Esophagus (tissue), 2 donors: ENCODE data around the gene NOP14. TPM values are rescaled to one million over a fixed set of nuclear protein-coding genes. Genes with fewer than 3 reads are reported as not detected.
"Not testable (repeated sequence)": the region's sequence is repeated elsewhere in the genome, so short reads cannot be mapped to it uniquely, and the experiment has no call there.

ENCODE experiments used
- H3K27ac ChIP-seq, 2 donors: one replicate each; pipeline ENCODE4 v1.5.1; 2013; ENCODE audit warnings: low read depth in 2 of 2, mild to moderate bottlenecking in 2 of 2, inconsistent platforms in 1 of 2, low read length in 1 of 2, moderate library complexity in 1 of 2
- H3K27me3 ChIP-seq, 2 donors: one replicate each; pipeline ENCODE4 v1.6.1; 2013; ENCODE audit warnings: low read length in 2 of 2, control low read depth in 1 of 2, mild to moderate bottlenecking in 1 of 2; ENCODE audit not compliant: insufficient read depth in 2 of 2, control insufficient read depth in 1 of 2
- H3K36me3 ChIP-seq, 2 donors: one replicate each; pipeline ENCODE4 v1.6.1; 2013; ENCODE audit warnings: low read length in 1 of 2; ENCODE audit not compliant: control insufficient read depth in 2 of 2, insufficient read depth in 2 of 2
- H3K4me1 ChIP-seq, 2 donors: one replicate each; pipeline ENCODE4 v1.6.1; 2013; ENCODE audit warnings: low read length in 1 of 2; ENCODE audit not compliant: control insufficient read depth in 2 of 2, insufficient read depth in 2 of 2
- H3K4me3 ChIP-seq, 2 donors: one replicate each; pipeline ENCODE4 v1.5.1; 2013; ENCODE audit warnings: low read length in 2 of 2, mild to moderate bottlenecking in 2 of 2, low read depth in 1 of 2, moderate library complexity in 1 of 2
- H3K9me3 ChIP-seq, 2 donors: one replicate each; pipeline ENCODE4 v1.6.1; 2013; ENCODE audit warnings: mild to moderate bottlenecking in 2 of 2, low read depth in 1 of 2, low read length in 1 of 2, moderate library complexity in 1 of 2; ENCODE audit not compliant: control insufficient read depth in 2 of 2, insufficient read depth in 1 of 2
- WGBS, 2 donors: extraction: QIAGEN DNeasy Blood & Tissue Kit; methylation state at CpG; one replicate each; pipeline ENCODE4 v1.1.7; 2013; 5-methylcytosine and 5-hydroxymethylcytosine counted together
- polyA plus RNA-seq, 2 donors: library from polyadenylated mRNA; stranded (reverse); fragments of 200-250 nt; gene quantifications; one replicate each; pipeline ENCODE4 v1.2.3, GENCODE V29; 2013
- donor health status: healthy with polysubstance abuse.
- donor health status: Bipolar disorder and iron deficiency.

Gene NOP14
- polyA plus RNA-seq, 2 donors, result 11.9 to 15.1 TPM

DNA sequence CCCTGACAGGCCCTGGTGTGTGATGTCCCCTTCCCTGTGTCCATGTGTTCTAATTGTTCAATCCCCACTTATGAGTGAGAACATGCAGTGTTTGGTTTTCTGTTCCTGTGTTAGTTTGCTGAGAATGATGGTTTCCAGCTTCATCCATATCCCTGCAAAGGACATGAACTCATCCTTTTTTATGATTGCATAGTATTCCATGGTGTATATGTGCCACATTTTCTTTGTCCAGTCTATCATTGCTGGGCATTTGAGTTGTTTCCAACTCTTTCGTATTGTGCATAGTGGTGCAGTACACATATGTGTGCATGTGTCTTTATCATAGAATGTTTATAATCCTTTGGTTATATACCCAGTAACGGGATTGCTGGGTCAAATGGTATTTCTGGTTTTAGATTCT is 46.5 kb downstream of the NOP14 start:
- H3K4me1 ChIP-seq, result not testable (repeated sequence)

DNA sequence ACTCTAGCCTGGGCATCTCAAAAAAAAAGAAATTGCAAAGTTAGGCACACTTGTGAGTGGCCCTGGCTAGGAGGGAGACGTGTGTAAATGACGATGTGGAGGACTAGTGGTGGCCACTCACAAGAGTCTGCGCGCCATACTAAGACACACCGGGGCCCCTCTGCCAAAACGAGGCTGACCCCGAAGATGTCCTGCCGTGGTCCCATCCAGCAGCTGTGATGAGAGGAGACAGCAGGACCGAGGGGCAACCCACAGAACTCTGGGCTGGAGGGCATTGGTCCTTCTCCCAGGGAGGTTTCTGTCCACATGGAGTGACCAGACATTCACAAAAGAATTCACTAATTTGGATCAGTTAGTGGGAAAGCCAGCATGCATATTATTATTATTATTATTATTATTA is 47.4 kb downstream of the NOP14 start:
- Histone ChIP-seq H3K9me3 (no peaks in the 10 kb centered on the region), H3K36me3 (peaks cover 16 to 24% of the 10 kb centered on the region in 2 donors), H3K27ac (no peak overlapping the region), H3K4me1 (no peaks in the 10 kb centered on the region), H3K4me3 (no peak overlapping the region), H3K27me3 (no peaks in the 10 kb centered on the region)
- WGBS, 2 donors, result 86 to 88% methylated on average over 9 of the region's 9 CpGs

More for the DNA sequence above, 46.5 kb downstream of the NOP14 start:
- 95 to 97% methylated on average over 2 of the region's 2 CpGs for WGBS, 2 donors
- not testable (repeated sequence) for H3K27ac ChIP-seq, H3K9me3 ChIP-seq, H3K27me3 ChIP-seq, H3K4me3 ChIP-seq
- peaks cover 15 to 20% of the 10 kb centered on the region in 2 donors for H3K36me3 ChIP-seq

DNA sequence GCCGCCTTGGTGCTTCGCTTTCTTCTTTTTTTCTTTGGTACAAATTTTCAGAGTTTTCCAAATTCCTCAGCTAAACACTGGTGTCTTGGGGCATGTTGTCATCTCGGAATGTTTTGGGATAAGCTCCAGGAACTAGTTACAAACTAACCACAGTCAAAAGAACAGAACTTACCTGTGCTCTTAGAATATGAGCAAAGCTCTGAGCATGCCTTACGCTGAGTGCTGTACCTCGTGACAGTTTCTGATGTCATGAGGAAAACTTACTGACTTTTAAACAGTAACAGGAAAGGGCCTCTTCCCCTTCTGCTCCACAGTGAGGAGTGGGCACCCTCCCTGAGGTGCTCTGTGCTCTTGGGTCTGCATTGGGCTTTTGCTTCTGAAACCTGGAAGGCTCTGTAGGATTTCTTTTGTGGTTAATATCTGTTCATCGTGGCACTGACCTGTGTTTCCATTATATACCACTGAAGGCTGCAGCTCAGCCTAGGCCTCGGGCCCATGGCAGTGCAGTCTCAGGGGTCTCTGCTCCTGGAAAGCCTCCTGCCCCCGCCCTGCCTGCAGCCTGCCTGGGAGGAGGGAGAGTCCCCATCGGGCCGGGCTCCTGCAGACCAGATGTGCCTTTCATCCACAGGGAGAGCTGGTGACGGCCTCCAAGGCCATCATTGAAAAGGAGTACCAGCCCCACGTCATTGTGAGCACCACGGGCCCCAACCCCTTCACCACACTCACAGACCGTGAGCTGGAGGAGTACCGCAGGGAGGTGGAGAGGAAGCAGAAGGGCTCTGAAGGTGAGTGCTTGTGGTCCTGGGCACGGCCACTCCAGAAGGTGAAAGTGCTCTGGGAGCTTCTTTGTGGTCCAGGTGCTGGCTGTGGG is 48.7 kb downstream of the NOP14 start:
- 79 to 84% methylated on average over 16 of the region's 16 CpGs for WGBS, 2 donors
- no peaks in the 10 kb centered on the region for H3K27me3 ChIP-seq
- H3K9me3 ChIP-seq, result no peaks in the 10 kb centered on the region
- H3K36me3 ChIP-seq, result peaks cover 16 to 33% of the 10 kb centered on the region in 2 donors
- H3K4me1 ChIP-seq, result no peaks in the 10 kb centered on the region
- no peak overlapping the region for H3K27ac ChIP-seq
- no peak overlapping the region for H3K4me3 ChIP-seq

DNA sequence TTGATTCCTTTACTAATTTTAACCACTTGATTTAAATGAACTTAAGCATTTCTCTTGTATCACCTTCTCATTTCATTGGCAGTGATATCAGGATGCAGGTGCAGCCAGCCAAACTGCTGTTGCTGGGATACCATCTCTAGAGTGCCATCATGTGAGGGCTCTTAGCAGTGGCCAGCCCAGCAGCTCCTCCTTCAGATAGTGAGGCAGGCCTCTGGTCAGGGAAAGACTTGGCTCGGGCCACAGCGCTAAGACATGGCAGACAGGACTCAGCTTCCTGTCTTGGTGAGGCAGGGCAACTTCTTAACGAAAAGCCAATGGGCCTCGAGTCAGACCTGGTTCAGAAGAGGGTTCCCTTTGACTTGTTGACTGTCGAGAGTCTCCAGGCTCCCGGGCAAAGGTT is 50.0 kb downstream of the NOP14 start:
- no peak overlapping the region for H3K27ac ChIP-seq
- peaks cover 22 to 45% of the 10 kb centered on the region in 2 donors for H3K36me3 ChIP-seq

DNA sequence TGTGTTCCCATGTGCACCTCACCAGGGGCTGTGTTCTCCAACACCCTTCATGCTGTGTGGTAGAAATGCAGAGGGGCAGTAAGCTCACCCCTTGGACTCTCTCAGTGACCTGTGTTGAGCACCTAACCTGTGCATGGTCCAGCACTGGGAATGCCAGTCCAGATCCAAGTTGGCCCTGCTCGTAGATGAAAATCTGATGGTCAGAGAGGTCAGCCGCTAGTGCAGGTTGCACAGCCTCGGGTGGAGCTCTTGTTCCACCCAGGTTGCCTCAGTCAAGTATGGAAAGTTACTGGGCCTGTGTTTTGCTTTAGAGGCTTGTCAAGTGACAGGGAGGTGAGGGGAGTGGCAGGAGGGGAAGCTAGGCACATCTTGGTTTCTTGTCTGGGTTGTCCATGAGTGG is 51.3 kb downstream of the NOP14 start:
- Histone ChIP-seq H3K4me3 (no peak overlapping the region), H3K4me1 (no peaks in the 10 kb centered on the region), H3K27ac (no peak overlapping the region), H3K36me3 (peaks cover 29 to 56% of the 10 kb centered on the region in 2 donors), H3K27me3 (no peaks in the 10 kb centered on the region), H3K9me3 (no peaks in the 10 kb centered on the region)
- WGBS, 2 donors, result 84 to 89% methylated on average over 3 of the region's 3 CpGs

More for the DNA sequence above, 50.0 kb downstream of the NOP14 start:
- no peaks in the 10 kb centered on the region for H3K27me3 ChIP-seq
- no peaks in the 10 kb centered on the region for H3K9me3 ChIP-seq
- H3K4me3 ChIP-seq, result no peak overlapping the region
- no peaks in the 10 kb centered on the region for H3K4me1 ChIP-seq
- WGBS, 2 donors, result 92 to 98% methylated on average over 6 of the region's 6 CpGs

DNA sequence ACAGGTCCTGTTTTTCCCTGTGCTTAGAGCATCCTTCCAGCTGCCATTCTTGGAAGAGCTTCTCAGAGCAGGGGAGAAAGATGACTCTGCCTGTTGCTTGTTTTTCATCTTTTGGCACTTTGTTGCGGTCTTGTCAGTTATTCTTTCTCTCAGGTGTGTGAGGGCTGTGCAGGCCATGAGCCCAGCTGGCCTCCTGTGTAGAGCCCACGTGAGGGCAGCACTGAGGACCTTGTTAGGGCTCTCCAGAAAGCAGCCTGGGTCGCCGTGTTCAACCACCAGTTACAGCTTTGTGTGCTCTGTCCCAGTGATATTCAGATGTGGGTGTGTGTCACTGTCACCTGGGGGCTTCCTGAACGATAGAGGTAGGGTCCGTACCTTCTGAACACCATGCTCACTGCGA is 52.8 kb downstream of the NOP14 start:
- peaks cover 27 to 57% of the 10 kb centered on the region in 2 donors for H3K36me3 ChIP-seq
- 84 to 86% methylated on average over 7 of the region's 7 CpGs for whole genome bisulfite sequencing, 2 donors
- no peaks in the 10 kb centered on the region for H3K27me3 ChIP-seq
- no peak overlapping the region for H3K27ac ChIP-seq
- H3K4me3 ChIP-seq, result no peak overlapping the region
- no peaks in the 10 kb centered on the region for H3K4me1 ChIP-seq
- H3K9me3 ChIP-seq, result no peaks in the 10 kb centered on the region

DNA sequence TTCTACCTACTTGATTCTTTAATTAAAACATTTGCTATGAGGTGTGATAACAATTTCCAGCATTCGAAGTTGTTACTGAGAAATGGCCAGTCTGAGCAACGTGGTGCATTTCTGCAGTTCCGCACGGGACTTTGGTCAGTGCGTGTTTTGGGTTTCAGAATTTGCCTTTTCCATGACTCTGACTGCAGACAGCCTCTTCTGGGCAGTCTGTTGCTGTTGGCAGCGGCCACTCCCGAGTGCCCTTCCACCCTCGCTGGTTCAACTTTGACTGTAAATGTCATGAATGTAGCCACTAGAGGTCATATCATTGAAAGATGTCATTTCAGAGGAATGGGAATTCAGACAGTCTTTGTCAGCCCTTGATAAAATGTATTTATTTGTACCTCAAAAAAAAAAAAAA is 53.6 kb downstream of the NOP14 start:
- H3K27ac ChIP-seq, result no peak overlapping the region
- no peak overlapping the region for H3K4me3 ChIP-seq
- WGBS, 2 donors, result 85 to 86% methylated on average over 8 of the region's 8 CpGs
- H3K4me1 ChIP-seq, result no peaks in the 10 kb centered on the region
- H3K9me3 ChIP-seq, result no peaks in the 10 kb centered on the region
- H3K36me3 ChIP-seq, result peaks cover 28 to 60% of the 10 kb centered on the region in 2 donors
- no peaks in the 10 kb centered on the region for H3K27me3 ChIP-seq

DNA sequence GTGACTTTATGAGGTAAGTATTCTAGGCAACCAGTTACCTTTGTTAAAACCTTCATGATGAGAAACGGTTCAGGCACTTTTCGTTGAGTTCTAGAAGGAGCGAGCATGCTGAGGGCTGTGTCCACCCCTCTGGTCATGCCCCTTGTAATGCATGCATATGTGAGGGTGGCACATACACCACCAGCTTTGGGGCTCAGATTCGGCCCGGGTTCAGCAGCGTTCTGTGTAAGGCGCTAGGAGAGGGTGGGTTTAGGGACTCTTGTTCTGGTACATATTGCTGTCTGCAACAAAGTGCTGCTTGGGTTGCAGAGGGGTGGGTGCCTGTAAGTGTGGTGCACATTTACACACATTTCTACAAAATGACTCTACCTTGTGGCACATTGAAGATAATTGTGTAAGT is 54.5 kb downstream of the NOP14 start:
- H3K36me3 ChIP-seq, result peaks cover 28 to 64% of the 10 kb centered on the region in 2 donors
- H3K4me1 ChIP-seq, result no peaks in the 10 kb centered on the region
- H3K4me3 ChIP-seq, result no peak overlapping the region
- H3K27me3 ChIP-seq, result no peaks in the 10 kb centered on the region
- no peaks in the 10 kb centered on the region for H3K9me3 ChIP-seq
- WGBS, 2 donors, result 84 to 96% methylated on average over 7 of the region's 7 CpGs
- no peak overlapping the region for H3K27ac ChIP-seq

DNA sequence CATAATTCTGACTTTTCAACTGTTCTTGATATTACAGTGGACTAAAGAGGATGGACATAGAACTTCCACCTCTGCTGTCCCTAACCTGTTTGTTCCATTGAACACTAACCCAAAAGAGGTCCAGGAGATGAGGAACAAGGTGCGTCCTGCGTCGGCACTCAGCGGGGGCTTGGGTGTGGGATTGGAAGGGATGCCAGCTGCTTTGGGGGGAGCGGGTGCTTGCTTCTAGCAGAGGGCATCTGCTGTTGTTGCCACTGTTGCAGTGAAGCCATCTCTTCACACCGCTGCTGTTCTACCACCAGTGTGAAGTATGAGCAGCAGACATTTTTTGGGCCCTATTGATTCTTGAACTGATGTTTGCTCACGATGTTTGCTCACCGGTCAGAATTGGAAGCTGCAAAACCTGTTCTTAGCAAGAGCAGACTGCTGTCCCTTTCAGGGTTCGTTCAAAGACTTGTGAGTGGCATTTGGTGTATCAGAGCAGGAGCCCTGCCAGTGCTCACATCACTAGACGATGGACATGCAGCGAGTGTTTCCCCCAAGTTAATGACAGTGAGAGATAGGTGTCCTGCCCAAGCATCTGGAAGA is 55.4 kb downstream of the NOP14 start:
- no peaks in the 10 kb centered on the region for H3K4me1 ChIP-seq
- no peaks in the 10 kb centered on the region for H3K27me3 ChIP-seq
- H3K4me3 ChIP-seq, result no peak overlapping the region
- peaks cover 28 to 58% of the 10 kb centered on the region in 2 donors for H3K36me3 ChIP-seq
- H3K9me3 ChIP-seq, result no peaks in the 10 kb centered on the region
- H3K27ac ChIP-seq, result no peak overlapping the region
- 72 to 79% methylated on average over 11 of the region's 11 CpGs for WGBS, 2 donors
